ENCODE results near the gene GCNA.

DNA sequence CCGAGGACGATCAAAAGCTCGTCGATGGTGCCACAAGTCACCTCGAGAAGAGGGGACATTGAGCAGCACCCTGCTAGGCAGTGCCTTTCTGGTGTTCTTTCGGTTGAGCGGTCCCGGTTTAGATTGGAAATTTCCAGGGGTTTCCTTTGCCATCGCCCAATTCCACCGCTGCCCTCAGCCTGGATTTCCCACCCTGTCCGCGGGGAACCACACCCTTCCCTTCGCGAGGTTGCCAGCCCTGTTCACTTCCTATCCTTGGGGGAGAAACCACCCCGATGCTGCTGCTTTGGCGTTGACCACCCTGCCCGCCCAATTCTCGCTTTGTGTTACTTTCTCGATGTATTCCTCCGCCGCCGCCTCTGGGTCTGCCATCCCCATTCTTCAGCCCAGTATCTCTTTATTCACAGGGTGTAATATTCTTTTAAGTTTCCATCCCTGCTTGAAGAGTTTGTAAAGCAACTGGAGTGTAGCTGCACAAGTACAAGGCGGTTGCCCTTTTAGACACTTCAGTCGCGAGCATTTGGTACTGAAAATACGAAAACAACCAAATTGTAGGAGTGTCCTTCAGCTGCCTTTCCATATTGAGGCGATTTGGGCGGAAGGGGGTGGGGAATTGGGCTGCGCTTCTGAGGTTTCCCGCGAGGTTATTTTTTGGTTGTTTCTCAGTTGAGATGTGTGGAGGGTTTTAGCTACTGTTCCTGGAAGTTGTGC is 44.2 kb upstream of the GCNA start:
- TF ChIP-seq, protein P1, sequence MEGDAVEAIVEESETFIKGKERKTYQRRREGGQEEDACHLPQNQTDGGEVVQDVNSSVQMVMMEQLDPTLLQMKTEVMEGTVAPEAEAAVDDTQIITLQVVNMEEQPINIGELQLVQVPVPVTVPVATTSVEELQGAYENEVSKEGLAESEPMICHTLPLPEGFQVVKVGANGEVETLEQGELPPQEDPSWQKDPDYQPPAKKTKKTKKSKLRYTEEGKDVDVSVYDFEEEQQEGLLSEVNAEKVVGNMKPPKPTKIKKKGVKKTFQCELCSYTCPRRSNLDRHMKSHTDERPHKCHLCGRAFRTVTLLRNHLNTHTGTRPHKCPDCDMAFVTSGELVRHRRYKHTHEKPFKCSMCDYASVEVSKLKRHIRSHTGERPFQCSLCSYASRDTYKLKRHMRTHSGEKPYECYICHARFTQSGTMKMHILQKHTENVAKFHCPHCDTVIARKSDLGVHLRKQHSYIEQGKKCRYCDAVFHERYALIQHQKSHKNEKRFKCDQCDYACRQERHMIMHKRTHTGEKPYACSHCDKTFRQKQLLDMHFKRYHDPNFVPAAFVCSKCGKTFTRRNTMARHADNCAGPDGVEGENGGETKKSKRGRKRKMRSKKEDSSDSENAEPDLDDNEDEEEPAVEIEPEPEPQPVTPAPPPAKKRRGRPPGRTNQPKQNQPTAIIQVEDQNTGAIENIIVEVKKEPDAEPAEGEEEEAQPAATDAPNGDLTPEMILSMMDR (IDR thresholded peaks at IDR 0.05): no peak
- no peak for TF ChIP-seq POLR2A (IDR thresholded peaks at IDR 0.05)
